ENCODE data around the gene TECPR1. TPM values are rescaled to one million over a fixed set of nuclear protein-coding genes. Genes with fewer than 3 reads are reported as not detected.

Gene TECPR1
- total and polyA plus RNA-seq, 2 experiments from 2014 or later, result 4.6 to 24.4 TPM

DNA sequence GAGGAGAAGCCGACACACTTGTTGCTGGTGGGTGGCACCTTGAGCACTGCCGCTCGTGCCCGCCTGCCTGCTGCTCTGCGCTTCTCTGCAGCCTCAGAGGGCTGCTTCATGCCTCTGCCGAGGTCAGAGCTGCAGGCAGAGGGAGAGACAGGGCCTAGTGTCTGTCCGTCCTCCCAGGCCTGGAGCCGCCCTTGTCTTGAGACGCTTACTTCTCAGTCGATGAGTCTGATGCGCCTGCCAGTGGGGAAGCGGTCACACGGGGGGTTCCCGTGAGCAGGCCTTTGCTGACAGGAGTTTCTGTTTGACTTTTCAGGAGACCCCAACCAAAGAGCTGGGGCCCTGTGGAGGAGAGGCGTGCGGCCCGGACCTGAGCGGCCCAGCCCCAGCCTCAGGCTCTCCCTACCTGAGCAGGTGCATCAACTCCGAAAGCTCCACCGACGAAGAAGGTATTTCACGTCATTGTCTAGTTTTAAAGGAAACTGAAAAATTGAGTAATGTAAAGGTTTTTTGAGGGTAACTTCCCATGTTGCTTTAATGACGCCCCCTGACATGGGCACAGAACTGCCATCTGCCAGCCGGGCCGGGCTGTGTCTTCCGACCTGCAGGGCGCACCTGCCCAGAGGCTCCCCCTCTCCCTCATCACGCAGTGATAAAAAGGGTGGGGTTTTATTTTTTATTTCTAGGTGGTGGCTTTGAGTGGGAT is 48.6 kb downstream of the TECPR1 start:
- H4K20me1 ChIP-seq (replicated peaks; ENCODE audit: insufficient read depth), result no peaks in the 10 kb centered on the region; the same call in 1 of the 2 replicates
- no peaks in the 10 kb centered on the region for H3K36me3 ChIP-seq (ENCODE audit: insufficient read depth)
- H3K36me3 Mint-ChIP-seq (ENCODE audit: low read depth), result peaks cover 22% of the 10 kb centered on the region
- TF ChIP-seq CREB1 (CRISPR knock-in tag; IDR thresholded peaks at IDR 0.05; ENCODE audit: low read depth), result no peak
- no peak for TF ChIP-seq ZNF114 (CRISPR knock-in tag; IDR thresholded peaks at IDR 0.05)
- no peak for TF ChIP-seq EZH2 (IDR thresholded peaks at IDR 0.05; ENCODE audit: low read depth, unreplicated experiment)
- no peak for TF ChIP-seq POLR2AphosphoS5 (IDR thresholded peaks at IDR 0.05; ENCODE audit: low read depth)
- no peak for TF ChIP-seq EZH2phosphoT487 (IDR thresholded peaks at IDR 0.05; ENCODE audit: unreplicated experiment)
- TF ChIP-seq JUNB (IDR thresholded peaks at IDR 0.05; ENCODE audit: unreplicated experiment), result no peak
- TF ChIP-seq, protein P1, sequence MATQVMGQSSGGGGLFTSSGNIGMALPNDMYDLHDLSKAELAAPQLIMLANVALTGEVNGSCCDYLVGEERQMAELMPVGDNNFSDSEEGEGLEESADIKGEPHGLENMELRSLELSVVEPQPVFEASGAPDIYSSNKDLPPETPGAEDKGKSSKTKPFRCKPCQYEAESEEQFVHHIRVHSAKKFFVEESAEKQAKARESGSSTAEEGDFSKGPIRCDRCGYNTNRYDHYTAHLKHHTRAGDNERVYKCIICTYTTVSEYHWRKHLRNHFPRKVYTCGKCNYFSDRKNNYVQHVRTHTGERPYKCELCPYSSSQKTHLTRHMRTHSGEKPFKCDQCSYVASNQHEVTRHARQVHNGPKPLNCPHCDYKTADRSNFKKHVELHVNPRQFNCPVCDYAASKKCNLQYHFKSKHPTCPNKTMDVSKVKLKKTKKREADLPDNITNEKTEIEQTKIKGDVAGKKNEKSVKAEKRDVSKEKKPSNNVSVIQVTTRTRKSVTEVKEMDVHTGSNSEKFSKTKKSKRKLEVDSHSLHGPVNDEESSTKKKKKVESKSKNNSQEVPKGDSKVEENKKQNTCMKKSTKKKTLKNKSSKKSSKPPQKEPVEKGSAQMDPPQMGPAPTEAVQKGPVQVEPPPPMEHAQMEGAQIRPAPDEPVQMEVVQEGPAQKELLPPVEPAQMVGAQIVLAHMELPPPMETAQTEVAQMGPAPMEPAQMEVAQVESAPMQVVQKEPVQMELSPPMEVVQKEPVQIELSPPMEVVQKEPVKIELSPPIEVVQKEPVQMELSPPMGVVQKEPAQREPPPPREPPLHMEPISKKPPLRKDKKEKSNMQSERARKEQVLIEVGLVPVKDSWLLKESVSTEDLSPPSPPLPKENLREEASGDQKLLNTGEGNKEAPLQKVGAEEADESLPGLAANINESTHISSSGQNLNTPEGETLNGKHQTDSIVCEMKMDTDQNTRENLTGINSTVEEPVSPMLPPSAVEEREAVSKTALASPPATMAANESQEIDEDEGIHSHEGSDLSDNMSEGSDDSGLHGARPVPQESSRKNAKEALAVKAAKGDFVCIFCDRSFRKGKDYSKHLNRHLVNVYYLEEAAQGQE (IDR thresholded peaks at IDR 0.05; ENCODE audit: unreplicated experiment), result no peak
- TF ChIP-seq, protein P2, sequence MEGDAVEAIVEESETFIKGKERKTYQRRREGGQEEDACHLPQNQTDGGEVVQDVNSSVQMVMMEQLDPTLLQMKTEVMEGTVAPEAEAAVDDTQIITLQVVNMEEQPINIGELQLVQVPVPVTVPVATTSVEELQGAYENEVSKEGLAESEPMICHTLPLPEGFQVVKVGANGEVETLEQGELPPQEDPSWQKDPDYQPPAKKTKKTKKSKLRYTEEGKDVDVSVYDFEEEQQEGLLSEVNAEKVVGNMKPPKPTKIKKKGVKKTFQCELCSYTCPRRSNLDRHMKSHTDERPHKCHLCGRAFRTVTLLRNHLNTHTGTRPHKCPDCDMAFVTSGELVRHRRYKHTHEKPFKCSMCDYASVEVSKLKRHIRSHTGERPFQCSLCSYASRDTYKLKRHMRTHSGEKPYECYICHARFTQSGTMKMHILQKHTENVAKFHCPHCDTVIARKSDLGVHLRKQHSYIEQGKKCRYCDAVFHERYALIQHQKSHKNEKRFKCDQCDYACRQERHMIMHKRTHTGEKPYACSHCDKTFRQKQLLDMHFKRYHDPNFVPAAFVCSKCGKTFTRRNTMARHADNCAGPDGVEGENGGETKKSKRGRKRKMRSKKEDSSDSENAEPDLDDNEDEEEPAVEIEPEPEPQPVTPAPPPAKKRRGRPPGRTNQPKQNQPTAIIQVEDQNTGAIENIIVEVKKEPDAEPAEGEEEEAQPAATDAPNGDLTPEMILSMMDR (conservative IDR thresholded peaks at IDR 0.05; ENCODE audit: low read depth in 2 of 2), result no peak
- no peak for TF ChIP-seq ETS1 (IDR thresholded peaks at IDR 0.05)
- no peak for TF ChIP-seq NANOG (IDR thresholded peaks at IDR 0.05; ENCODE audit: borderline replicate concordance)
- TF ChIP-seq ZNF462 (CRISPR knock-in tag; IDR thresholded peaks at IDR 0.05), result no peak
- no peak for TF ChIP-seq STAT1 (IDR thresholded peaks at IDR 0.05; ENCODE audit: unreplicated experiment)
- no peak for TF ChIP-seq ZNF331 (CRISPR knock-in tag; IDR thresholded peaks at IDR 0.05; ENCODE audit: low read depth)
- H3F3A ChIP-seq (replicated peaks; ENCODE audit: low read depth), result no peaks in the 10 kb centered on the region
- H2AFZ ChIP-seq, result no peak overlapping the region
- no peak overlapping the region for H3K4me3 Mint-ChIP-seq
- H3K9me2 ChIP-seq (ENCODE audit: insufficient read depth), result no peaks in the 10 kb centered on the region
- peaks cover 4% of the 10 kb centered on the region for H3K27me3 Mint-ChIP-seq (ENCODE audit: insufficient read depth, low read depth, poor library complexity)
- no peak overlapping the region for H3K4me2 ChIP-seq
- DNase-seq (ENCODE audit: low spot score) (no peak), ATAC-seq (no peak)
- no peaks in the 10 kb centered on the region for H3K27me3 ChIP-seq (ENCODE audit: insufficient read depth)
- no peaks in the 10 kb centered on the region; the same call in 2 of the 3 replicates for H3K9me3 Mint-ChIP-seq
- no peak overlapping the region for H3K4me3 ChIP-seq
- peaks cover 38% of the 10 kb centered on the region for H3K79me2 ChIP-seq (replicated peaks; ENCODE audit: insufficient read depth)
- H3K27ac Mint-ChIP-seq, result no peak overlapping the region
- H3K4me1 Mint-ChIP-seq, result no peaks in the 10 kb centered on the region
- no peaks in the 10 kb centered on the region for H3K4me1 ChIP-seq (ENCODE audit: insufficient read depth)
- no peak overlapping the region for H3K27ac ChIP-seq (ENCODE audit: low read depth)

All from GM23338 (cell line).